HepG2 (cell line): ENCODE data around the gene JAZF1. TPM values are rescaled to one million over a fixed set of nuclear protein-coding genes. Genes with fewer than 3 reads are reported as not detected.

ENCODE experiments used
- ATAC-seq: fragments of 200-7000 bp; cut with Tn5 transposase; 3 replicates; pipeline ENCODE4 v1.9.1; 2020; ENCODE audit warnings: mild to moderate bottlenecking, moderate library complexity
- BruUV-seq: library from RNA; stranded (reverse); fragments of 400-500 nt; replicated peaks from 2 replicates; lab custom pipeline; 2021; lab: Mats Ljungman, UMichigan
- CTCF ChIA-PET: fragments of 300-600 bp; formaldehyde crosslinking; extraction: SDS; loops from one replicate; lab custom pipeline; 2021; ENCODE audit warnings: low total read pairs, inconsistent platforms, low intra/inter-chr PET ratio; lab: Yijun Ruan, JAX
- POLR2A ChIA-PET: fragments of 350-600 bp; sonication (Branson Sonifier 250); formaldehyde crosslinking; loops from one replicate; lab custom pipeline; 2020; ENCODE audit warnings: antibody characterized with exemption, inconsistent platforms; lab: Yijun Ruan, JAX
- DNase-seq: peaks from one replicate; pipeline ENCODE4 v3.0.0-alpha.2; 2015; ENCODE audit warnings: low spot score
- FAIRE-seq: peaks from 3 replicates; lab custom pipeline; 2011; peaks lifted over from hg19 to GRCh38; lab: Jason Lieb, UNC
- H2AFZ ChIP-seq: one replicate; pipeline ENCODE4 v1.6.1; 2011; ENCODE audit warnings: low read length, inconsistent platforms
- H3K27ac ChIP-seq: fragments of 300-600 bp; 3 replicates; pipeline ENCODE4 v1.8.0; 2011; ENCODE audit warnings: mixed run types, mild to moderate bottlenecking, mixed read lengths, low read length, inconsistent platforms; ENCODE audit not compliant: insufficient read depth; ENCODE audit errors: extremely low read length
- H3K27me3 ChIP-seq, 2 experiments: fragments of 200-600 bp in 1 of 2; 2 replicates in 1 of 2; 3 replicates in 1 of 2; pipeline versions ENCODE4 v1.6.0 to v1.8.0; 2011; ENCODE audit warnings: low read length in 2 of 2, mild to moderate bottlenecking in 2 of 2, moderate library complexity in 2 of 2, inconsistent platforms in 1 of 2; ENCODE audit not compliant: insufficient read depth in 2 of 2, control insufficient read depth in 1 of 2
- H3K36me3 ChIP-seq, 2 experiments: fragments of 200-600 bp in 1 of 2; replicated peaks in 1 of 2; 2 replicates in 1 of 2; 3 replicates in 1 of 2; pipeline versions ENCODE4 v1.5.1 to v1.8.0; 2011; ENCODE audit warnings: low read length in 2 of 2, inconsistent platforms in 1 of 2; ENCODE audit not compliant: insufficient read depth in 2 of 2, control insufficient read depth in 1 of 2
- H3K4me1 ChIP-seq: 2 replicates; pipeline ENCODE4 v1.5.1; 2012; ENCODE audit warnings: low read length, inconsistent platforms; ENCODE audit not compliant: insufficient read depth
- H3K4me2 ChIP-seq: 2 replicates; pipeline ENCODE4 v1.6.0; 2011; ENCODE audit warnings: low read depth, low read length, inconsistent platforms
- H3K4me3 ChIP-seq, 3 experiments: fragments of 200-600 bp in 1 of 3; sonication (generic), shearing (Covaris generic) in 1 of 3; replicated peaks in 1 of 3; 2 replicates each; pipeline ENCODE4 v1.5.1; 2011 to 2016; ENCODE audit warnings: low read length in 3 of 3, inconsistent platforms in 2 of 3, low read depth in 2 of 3, mild to moderate bottlenecking in 2 of 3, control low read depth in 1 of 3, mixed read lengths in 1 of 3; ENCODE audit not compliant: insufficient read depth in 1 of 3
- H3K79me2 ChIP-seq: one replicate; pipeline ENCODE4 v1.6.1; 2011; ENCODE audit warnings: low read length, inconsistent platforms; ENCODE audit not compliant: insufficient read depth
- H3K9ac ChIP-seq: 2 replicates; pipeline ENCODE4 v1.6.0; 2011; ENCODE audit warnings: mild to moderate bottlenecking, low read depth, low read length, inconsistent platforms; ENCODE audit not compliant: insufficient read depth
- H3K9me3 ChIP-seq: 2 replicates; pipeline ENCODE4 v1.5.1; 2012; ENCODE audit warnings: mild to moderate bottlenecking, low read length
- H4K20me1 ChIP-seq: 2 replicates; pipeline ENCODE4 v1.6.0; 2011; ENCODE audit warnings: inconsistent platforms, mild to moderate bottlenecking, low read length, moderate library complexity; ENCODE audit not compliant: insufficient read depth
- ARNT ChIP-seq: fragments of 450-650 bp; IDR thresholded peaks from 2 replicates; pipeline ENCODE4 v1.6.1; 2017
- ATF5 ChIP-seq: sonication (generic); formaldehyde crosslinking; IDR thresholded peaks from 2 replicates; pipeline ENCODE4 v1.4.0; 2020; ENCODE audit warnings: mild to moderate bottlenecking, low read depth, missing genetic modification reagents
- BORCS8-MEF2B ChIP-seq: sonication (generic); formaldehyde crosslinking; IDR thresholded peaks from 2 replicates; pipeline ENCODE4 v1.8.0; 2022; ENCODE audit warnings: mild to moderate bottlenecking, missing genetic modification reagents
- EEA1 ChIP-seq: sonication (generic); formaldehyde crosslinking; IDR thresholded peaks from 2 replicates; pipeline ENCODE4 v1.5.1; 2020; ENCODE audit warnings: mild to moderate bottlenecking, missing genetic modification reagents, borderline replicate concordance
- GATAD2A ChIP-seq: IDR thresholded peaks from 2 replicates; pipeline ENCODE4 v1.6.1; 2016
- KAT2B ChIP-seq: fragments of 150-350 bp; IDR thresholded peaks from 2 replicates; pipeline ENCODE4 v1.6.1; 2014; ENCODE audit warnings: low read depth, low read length, borderline replicate concordance
- KLF9 ChIP-seq: IDR thresholded peaks from 2 replicates; pipeline ENCODE4 v1.6.1; 2016; ENCODE audit warnings: low read depth
- MED1 ChIP-seq: sonication (generic); formaldehyde crosslinking; IDR thresholded peaks from 2 replicates; pipeline ENCODE4 v1.4.0; 2020; ENCODE audit warnings: missing genetic modification reagents
- MLX ChIP-seq: IDR thresholded peaks from 2 replicates; pipeline ENCODE4 v1.6.1; 2016
- NRL ChIP-seq: sonication (generic); formaldehyde crosslinking; IDR thresholded peaks from 2 replicates; pipeline ENCODE4 v1.5.0; 2020; ENCODE audit warnings: missing genetic modification reagents, mild to moderate bottlenecking, moderate library complexity, borderline replicate concordance
- PRDM15 ChIP-seq: sonication (generic); formaldehyde crosslinking; IDR thresholded peaks from 2 replicates; pipeline ENCODE4 v1.4.0; 2020; ENCODE audit warnings: missing genetic modification reagents
- RFXAP ChIP-seq: sonication (generic); formaldehyde crosslinking; IDR thresholded peaks from 2 replicates; pipeline ENCODE4 v1.4.0; 2020; ENCODE audit warnings: missing genetic modification reagents, borderline replicate concordance
- YEATS4 ChIP-seq: sonication (generic); formaldehyde crosslinking; IDR thresholded peaks from 2 replicates; pipeline ENCODE4 v1.4.0; 2020; ENCODE audit warnings: missing genetic modification reagents, borderline replicate concordance
- ZNF646 ChIP-seq: sonication (generic); formaldehyde crosslinking; IDR thresholded peaks from 2 replicates; pipeline ENCODE4 v1.9.0; 2021; ENCODE audit warnings: mild to moderate bottlenecking, missing genetic modification reagents
- ZNF678 ChIP-seq: sonication (generic); formaldehyde crosslinking; IDR thresholded peaks from 2 replicates; pipeline ENCODE4 v1.4.0; 2020; ENCODE audit warnings: mild to moderate bottlenecking, missing genetic modification reagents
- ZSCAN20 ChIP-seq: sonication (generic); formaldehyde crosslinking; IDR thresholded peaks from 2 replicates; pipeline ENCODE4 v1.4.0; 2020; ENCODE audit warnings: missing genetic modification reagents, mild to moderate bottlenecking, borderline replicate concordance
- WGBS: methylation state at CpG from one replicate; pipeline ENCODE4 v1.1.6; 2017; ENCODE audit warnings: low lambda C conversion rate; 5-methylcytosine and 5-hydroxymethylcytosine counted together
- in situ Hi-C: cut with HindIII; loops from 2 replicates; pipeline ENCODE4 v1.10.0; 2017; ENCODE audit warnings: low pct_unique_long_range_greater_than_20kb; ENCODE audit not compliant: extremely low pct_ligation_motif_present
- intact Hi-C: fragments of 100-400 bp; cut with micrococcal nuclease; formaldehyde crosslinking; loops from one replicate; pipeline ENCODE4 v1.10.0; 2022; ENCODE audit not compliant: unreplicated experiment
- polyA plus RNA-seq, 8 experiments: library from polyadenylated mRNA; depleted of rRNA in 3 of 8; stranded (reverse) in 7 of 8; unstranded in 1 of 8; fragments of >200 nt; fragmentation: Illumina TruSeq in 4 of 8; extraction: Trizol in 4 of 8; gene quantifications; 2 replicates each; pipeline versions ENCODE4 v1.2.1 to v1.2.3, GENCODE V29; 2011 to 2016; ENCODE audit warnings: low read depth in 4 of 8, missing spikeins in 1 of 8, mixed read lengths in 1 of 8; ENCODE audit not compliant: insufficient read depth in 1 of 8
- total RNA-seq, 5 experiments: library from RNA; depleted of rRNA; stranded (reverse); fragments of >200 nt; fragmentation: Illumina TruSeq; extraction: Trizol; gene quantifications; 2 replicates each; pipeline ENCODE4 v1.2.3, GENCODE V29; 2016; ENCODE audit warnings: low read depth in 1 of 5

The JAZF1 gene
- total and polyA plus RNA-seq, 2 of the 13 experiments (the other 11 are each of a cell fraction or from before 2014, with no cell fraction given): not detected

- Histone ChIP-seq H3K27ac (no peak overlapping the region), H2AFZ (no peak overlapping the region), H3K36me3 (no peaks in the 10 kb centered on the region), H3K4me3 (no peak overlapping the region), H3K4me2 (no peak overlapping the region), H3K9ac (no peak overlapping the region), H3K9me3 (no peaks in the 10 kb centered on the region), H4K20me1 (no peaks in the 10 kb centered on the region), H3K4me1 (no peaks in the 10 kb centered on the region), H3K27me3 (no peaks in the 10 kb centered on the region), H3K79me2 (no peaks in the 10 kb centered on the region)
- ATAC-seq (no peak), DNase-seq (no peak), FAIRE-seq (no peak)
- 58% methylated on average over 4 of the region's 4 CpGs for WGBS
- intact Hi-C loops: no loop called here
- in situ Hi-C loops: no loop called here
- CTCF ChIA-PET: no interaction called here
- POLR2A ChIA-PET: no interaction called here
- no TSS peak for BruUV-seq
- no peak for TF ChIP-seq GATAD2A (CRISPR knock-in tag)
- no peak for TF ChIP-seq ZNF678
- no peak for TF ChIP-seq BORCS8-MEF2B (CRISPR knock-in tag)
- no peak for TF ChIP-seq PRDM15 (CRISPR knock-in tag)
- no peak for TF ChIP-seq RFXAP
- no peak for TF ChIP-seq ATF5
- TF ChIP-seq MED1: no peak
- TF ChIP-seq KLF9: no peak
- TF ChIP-seq EEA1 (CRISPR knock-in tag): no peak
- no peak for TF ChIP-seq ZSCAN20 (CRISPR knock-in tag)
- no peak for TF ChIP-seq MLX (CRISPR knock-in tag)
- TF ChIP-seq KAT2B: no peak
- no peak for TF ChIP-seq NRL (CRISPR knock-in tag)
- TF ChIP-seq ZNF646 (CRISPR knock-in tag): no peak
- TF ChIP-seq YEATS4 (CRISPR knock-in tag): no peak
- no peak for TF ChIP-seq ARNT
Measured at GRCh38 chr7:28156401-28156800, 24.2 kb downstream of the JAZF1 start.
